ENCODE measurements around the gene PDE7B. TPM values are rescaled to one million over a fixed set of nuclear protein-coding genes. Genes with fewer than 3 reads are reported as not detected.

Gene PDE7B
- total and polyA plus RNA-seq, 2 of the 13 experiments (the other 11 are each of a cell fraction or from before 2014, with no cell fraction given) = not detected

- POLR2A ChIA-PET = no interaction called here
- Histone ChIP-seq H3K9ac (ENCODE audit: insufficient read depth, low read depth, low read length) (no peak overlapping the region), H3K27ac (ENCODE audit: extremely low read length, insufficient read depth, low read length) (no peak overlapping the region), H3K27me3 (ENCODE audit: control insufficient read depth in 1 of 2, insufficient read depth in 2 of 2, low read length in 2 of 2) (no peaks in the 10 kb centered on the region), H4K20me1 (ENCODE audit: insufficient read depth, low read length) (no peaks in the 10 kb centered on the region), H3K4me1 (ENCODE audit: insufficient read depth, low read length) (no peaks in the 10 kb centered on the region), H3K4me3 (replicated peaks in 1 of 3; ENCODE audit: insufficient read depth in 1 of 3, low read depth in 2 of 3, low read length in 3 of 3) (no peak overlapping the region), H3K9me3 (ENCODE audit: low read length) (no peaks in the 10 kb centered on the region), H3K4me2 (ENCODE audit: low read depth, low read length) (no peak overlapping the region), H3K79me2 (ENCODE audit: insufficient read depth, low read length) (no peaks in the 10 kb centered on the region), H2AFZ (ENCODE audit: low read length) (no peak overlapping the region), H3K36me3 (replicated peaks in 1 of 2; ENCODE audit: control insufficient read depth in 1 of 2, insufficient read depth in 2 of 2, low read length in 2 of 2) (no peaks in the 10 kb centered on the region)
- in situ Hi-C loops (cut with HindIII; ENCODE audit: extremely low pct_ligation_motif_present, low pct_unique_long_range_greater_than_20kb) (no loop called here), intact Hi-C loops (cut with micrococcal nuclease; ENCODE audit: unreplicated experiment) (no loop called here)
- FAIRE-seq (no peak), DNase-seq (ENCODE audit: low spot score) (no peak), ATAC-seq (no peak)
- TF ChIP-seq ZSCAN30 (CRISPR knock-in tag; IDR thresholded peaks at IDR 0.05) (no peak), TFAP4 (IDR thresholded peaks at IDR 0.05; ENCODE audit: borderline replicate concordance, low read depth) (no peak), ELK4 (CRISPR knock-in tag; IDR thresholded peaks at IDR 0.05; ENCODE audit: borderline replicate concordance) (no peak), ZBTB39 (CRISPR knock-in tag; IDR thresholded peaks at IDR 0.05) (no peak), ZNF512 (CRISPR knock-in tag; IDR thresholded peaks at IDR 0.05) (no peak)
- BruUV-seq (replicated peaks) = no TSS peak
- WGBS (ENCODE audit: low lambda C conversion rate) = 2% methylated on average over 4 of the region's 4 CpGs
- CTCF ChIA-PET (ENCODE audit: low intra/inter-chr PET ratio, low total read pairs) = no interaction called here
Observed at GRCh38 chr6:136015531-136015930, 164.0 kb downstream of the PDE7B start.
